OCI-LY7 (cell line): Measurements from ENCODE around the gene KRTAP6-3.

Experiments
- EZH2phosphoT487 ChIP-seq: fragments of 200-600 bp; sonication (generic); IDR thresholded peaks from 2 replicates; pipeline ENCODE4 v1.6.1; 2018; ENCODE audit warnings: low read depth, borderline replicate concordance, mild to moderate bottlenecking, mixed run types, antibody characterized with exemption, low read length, moderate library complexity, mixed read lengths
- TF ChIP-seq, protein P1 (sequence below): fragments of 200-600 bp; sonication (generic); conservative IDR thresholded peaks from 2 replicates; pipeline ENCODE4 v1.5.1; 2014; ENCODE audit warnings: mild to moderate bottlenecking, antibody characterized with exemption, low read length, moderate library complexity, mixed read lengths

DNA sequence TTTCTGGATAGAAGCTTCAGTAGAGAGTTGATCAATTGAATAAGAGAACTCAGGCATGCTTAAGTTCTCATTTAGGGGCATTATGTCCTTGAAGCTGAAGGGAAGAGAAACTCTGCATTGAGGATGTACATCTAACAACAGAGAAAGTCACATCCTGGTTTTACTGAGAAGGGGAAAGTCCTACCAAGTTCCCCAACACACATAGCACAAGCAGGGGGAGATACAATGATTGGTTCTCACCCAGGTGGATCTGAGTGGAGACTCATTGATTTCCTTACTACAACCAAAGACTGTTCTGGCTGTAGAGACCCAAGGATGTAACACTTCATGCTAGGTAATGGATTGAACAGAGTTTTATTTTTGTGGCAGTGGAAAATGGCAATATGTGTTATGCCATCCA is 23.0 kb downstream of the KRTAP6-3 start:
- TF ChIP-seq, protein P1, sequence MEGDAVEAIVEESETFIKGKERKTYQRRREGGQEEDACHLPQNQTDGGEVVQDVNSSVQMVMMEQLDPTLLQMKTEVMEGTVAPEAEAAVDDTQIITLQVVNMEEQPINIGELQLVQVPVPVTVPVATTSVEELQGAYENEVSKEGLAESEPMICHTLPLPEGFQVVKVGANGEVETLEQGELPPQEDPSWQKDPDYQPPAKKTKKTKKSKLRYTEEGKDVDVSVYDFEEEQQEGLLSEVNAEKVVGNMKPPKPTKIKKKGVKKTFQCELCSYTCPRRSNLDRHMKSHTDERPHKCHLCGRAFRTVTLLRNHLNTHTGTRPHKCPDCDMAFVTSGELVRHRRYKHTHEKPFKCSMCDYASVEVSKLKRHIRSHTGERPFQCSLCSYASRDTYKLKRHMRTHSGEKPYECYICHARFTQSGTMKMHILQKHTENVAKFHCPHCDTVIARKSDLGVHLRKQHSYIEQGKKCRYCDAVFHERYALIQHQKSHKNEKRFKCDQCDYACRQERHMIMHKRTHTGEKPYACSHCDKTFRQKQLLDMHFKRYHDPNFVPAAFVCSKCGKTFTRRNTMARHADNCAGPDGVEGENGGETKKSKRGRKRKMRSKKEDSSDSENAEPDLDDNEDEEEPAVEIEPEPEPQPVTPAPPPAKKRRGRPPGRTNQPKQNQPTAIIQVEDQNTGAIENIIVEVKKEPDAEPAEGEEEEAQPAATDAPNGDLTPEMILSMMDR: no peak
- no peak for TF ChIP-seq EZH2phosphoT487
